GM18907 (cell line): ENCODE measurements around the gene NXPH1.

Experiments used
- ATAC-seq: cut with Tn5 transposase; IDR thresholded peaks from one replicate; pipeline ENCODE4 v1.9.1; 2021; ENCODE audit warnings: mild to moderate bottlenecking, moderate library complexity; ENCODE audit not compliant: unreplicated experiment

NXPH1 gene

DNA sequence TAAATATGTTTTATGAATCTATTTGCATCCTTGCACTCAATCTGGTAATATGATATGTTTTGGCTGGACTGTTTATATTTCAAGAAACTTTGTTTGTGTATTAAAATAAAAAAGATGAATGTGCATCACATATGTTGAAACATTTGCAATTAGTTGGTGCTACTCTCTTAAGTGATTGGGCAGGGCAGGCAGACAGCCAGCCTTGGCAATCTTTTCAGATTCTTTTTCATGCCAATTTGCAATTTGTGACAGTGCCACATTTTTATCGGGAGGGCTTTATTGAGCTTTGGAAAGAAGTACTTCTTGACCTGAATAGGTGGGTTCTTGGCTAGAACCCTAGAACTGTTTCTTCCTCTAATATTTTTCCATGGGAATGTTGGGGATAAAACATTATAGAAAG, 152.2 kb downstream of the NXPH1 start:
- ATAC-seq, result no peak

DNA sequence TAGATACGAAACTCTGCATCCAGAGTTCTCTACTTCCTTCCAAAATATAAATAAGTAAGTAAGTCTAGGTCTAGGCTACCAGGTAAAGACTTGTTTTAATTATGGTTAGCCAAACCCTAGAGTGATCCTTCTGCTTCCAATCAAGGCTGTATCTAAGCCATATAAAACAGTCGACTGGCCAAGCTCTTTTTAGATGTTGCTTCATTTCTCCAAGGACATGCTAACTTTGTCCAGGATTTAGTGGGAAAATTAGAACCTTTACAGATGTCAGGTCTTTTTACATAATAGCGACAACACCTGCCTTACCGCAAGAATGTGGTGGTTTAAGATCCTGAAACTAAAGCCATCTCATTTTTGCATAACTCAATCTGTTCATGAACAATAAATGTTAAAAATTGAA, 156.8 kb downstream of the NXPH1 start:
- ATAC-seq, result no peak

DNA sequence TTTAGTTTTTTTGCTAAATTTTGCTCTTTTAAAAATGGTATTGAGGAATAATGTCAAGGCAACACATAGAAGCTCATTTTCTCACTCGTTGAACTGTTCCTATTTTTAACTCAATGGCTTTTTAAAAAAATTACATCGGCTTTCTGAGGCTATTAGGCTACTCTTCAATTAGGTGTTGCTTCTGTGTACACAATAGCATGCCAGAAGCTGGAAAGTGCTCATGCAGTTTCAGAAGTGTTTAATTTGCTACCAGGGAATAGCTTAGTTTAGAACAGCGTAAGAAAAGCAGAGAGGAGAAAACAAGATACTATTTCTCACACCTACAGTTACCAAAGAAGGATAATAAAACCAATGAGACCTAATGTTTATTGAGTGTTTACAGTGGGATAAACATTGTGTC, 157.4 kb downstream of the NXPH1 start:
- no peak for ATAC-seq

DNA sequence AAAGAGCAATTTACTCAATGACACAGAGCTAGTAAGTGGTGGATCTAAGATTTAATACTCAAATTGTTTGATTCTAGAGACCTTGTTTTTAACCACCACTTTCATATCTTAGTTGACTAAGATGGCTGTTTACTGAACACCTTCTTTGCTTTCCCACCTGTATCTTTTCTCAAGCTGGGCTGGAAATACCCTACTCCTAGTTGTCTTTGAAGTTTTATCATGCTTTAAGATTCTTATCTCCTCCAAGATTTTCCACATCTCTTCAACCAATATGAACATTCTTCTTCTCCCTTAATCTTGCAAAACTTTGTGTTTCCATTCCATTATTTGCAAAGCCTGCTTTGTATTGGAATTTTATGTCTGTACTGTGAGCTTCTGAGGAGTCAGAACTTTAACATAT, 157.9 kb downstream of the NXPH1 start:
- no peak for ATAC-seq

DNA sequence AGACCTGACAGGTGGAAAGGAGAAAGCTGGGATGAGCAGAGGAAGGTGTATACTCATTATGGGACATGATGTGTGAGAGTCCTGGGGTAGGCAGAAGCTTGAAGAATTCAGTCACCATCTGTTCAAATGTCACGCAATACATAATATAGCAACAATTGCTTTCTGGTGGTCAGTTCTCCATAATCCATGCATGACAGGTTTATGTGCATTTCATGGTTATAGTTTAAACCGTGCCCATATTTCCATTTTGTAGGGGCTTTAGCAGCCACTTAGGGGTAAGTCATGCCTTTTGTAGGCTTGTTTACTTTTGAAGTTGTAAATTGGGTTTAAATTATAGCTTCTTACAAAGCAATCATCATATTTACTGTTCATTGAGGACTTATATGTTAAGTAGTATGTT, 158.8 kb downstream of the NXPH1 start:
- no peak for ATAC-seq

DNA sequence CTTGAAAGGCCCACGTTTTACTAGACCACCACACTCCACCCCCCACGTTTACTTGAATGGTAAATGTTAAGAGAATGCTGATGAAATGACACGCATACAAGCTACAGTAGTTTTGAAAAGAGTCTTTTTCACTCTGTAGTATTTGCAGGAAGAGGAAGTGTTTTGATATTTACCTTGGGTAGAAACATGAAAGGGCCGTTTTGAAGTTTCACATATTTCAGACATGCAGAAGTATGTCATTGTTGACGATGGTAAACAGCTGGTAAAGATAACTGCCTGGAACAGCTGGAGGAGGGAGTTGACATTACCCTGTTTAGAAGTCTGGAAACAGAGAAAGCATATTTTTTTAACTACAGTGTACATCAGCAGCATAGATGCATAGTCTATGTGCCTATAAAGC, 160.7 kb downstream of the NXPH1 start:
- ATAC-seq, result no peak

DNA sequence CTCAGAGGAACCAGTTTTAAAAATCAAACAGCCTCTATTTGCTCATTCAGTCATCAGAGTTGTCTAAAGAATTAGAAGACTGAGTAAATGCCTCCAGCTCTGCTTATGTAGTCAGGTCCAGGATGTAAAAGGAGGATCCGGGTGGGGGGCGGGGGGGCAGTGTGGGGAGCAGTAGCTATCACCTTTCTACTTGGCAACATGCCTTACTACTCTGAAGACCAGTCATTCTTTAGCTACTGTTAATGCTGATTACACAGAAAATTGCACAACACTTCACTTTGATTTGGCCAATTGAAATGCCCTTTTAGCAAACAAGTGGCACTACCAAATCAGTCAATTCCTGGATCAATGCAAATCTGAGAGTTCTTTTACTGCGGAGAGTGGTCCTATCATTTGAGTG, 164.2 kb downstream of the NXPH1 start:
- ATAC-seq, result no peak

DNA sequence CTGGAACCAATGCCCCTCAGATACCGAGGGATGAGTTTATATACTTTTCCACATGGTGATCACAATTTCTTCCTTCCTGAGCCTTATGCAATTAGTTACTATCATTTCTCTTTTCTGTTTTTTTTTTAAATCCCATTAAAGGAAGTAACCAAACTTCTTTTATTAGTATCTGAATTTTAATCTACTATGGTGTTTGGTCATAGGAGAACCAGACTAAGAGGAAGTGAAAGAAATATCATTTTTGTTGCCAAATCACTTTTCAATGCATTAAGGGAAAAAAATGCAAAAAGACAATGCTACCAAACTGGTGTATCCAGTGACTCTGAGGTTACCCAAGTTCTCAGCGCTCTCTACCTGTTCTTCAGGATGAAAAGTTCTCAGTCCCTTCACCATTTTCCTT, 167.7 kb downstream of the NXPH1 start:
- ATAC-seq, result no peak

DNA sequence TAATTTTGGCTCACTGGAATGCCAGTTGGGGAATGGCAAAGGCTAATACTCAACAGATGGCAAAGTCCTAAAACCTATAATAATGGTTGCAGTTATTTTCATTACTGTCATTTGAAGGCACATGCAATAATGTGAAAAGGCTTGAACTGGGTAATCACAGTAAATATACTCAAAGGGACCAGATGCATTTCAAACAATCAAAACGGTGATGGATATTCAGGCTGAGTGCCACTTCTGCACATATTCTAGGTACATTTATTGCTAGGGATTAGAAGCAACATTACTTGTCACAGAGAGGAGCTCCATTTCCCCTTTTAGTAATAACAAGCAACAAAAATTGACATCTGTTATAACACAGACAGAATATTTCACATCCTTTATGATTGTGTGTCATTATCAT, 171.8 kb downstream of the NXPH1 start:
- no peak for ATAC-seq

DNA sequence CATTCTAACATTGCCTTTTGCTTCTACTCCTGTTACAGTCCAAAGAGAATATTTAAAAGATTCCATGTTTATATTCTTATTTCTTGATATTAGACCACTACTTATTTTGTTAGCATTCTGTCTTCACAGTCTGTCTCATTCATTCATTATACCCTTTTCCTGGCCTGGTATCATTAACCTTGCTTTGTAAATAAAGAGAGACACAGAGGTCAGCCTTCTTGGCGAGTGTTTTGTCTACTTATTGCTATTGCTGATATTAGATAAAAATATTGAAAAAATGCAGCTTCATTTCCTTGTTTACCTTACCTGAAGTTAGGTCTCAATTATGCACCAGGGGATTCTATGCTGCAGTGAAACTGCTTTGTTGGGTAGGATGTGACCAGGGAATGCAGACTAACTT, 179.2 kb downstream of the NXPH1 start:
- no peak for ATAC-seq

DNA sequence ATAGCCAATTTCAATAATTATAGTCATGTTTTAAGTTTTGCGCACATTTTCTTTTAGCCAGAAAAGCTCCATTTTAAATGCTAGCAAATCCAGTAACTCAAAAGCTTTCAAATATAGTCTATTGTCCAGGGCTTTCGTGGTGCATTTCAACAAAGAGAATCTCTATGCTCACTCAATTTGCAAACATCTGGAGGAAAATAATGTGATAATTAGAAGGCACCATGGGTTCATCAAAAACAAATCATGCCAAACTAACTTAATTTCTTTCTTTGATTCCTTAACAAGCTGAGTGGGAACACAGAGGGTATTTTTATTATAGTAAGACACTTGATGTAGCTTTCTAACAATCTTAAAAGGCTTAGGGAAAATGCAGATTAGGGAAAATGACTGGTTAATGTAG, 179.8 kb downstream of the NXPH1 start:
- no peak for ATAC-seq

DNA sequence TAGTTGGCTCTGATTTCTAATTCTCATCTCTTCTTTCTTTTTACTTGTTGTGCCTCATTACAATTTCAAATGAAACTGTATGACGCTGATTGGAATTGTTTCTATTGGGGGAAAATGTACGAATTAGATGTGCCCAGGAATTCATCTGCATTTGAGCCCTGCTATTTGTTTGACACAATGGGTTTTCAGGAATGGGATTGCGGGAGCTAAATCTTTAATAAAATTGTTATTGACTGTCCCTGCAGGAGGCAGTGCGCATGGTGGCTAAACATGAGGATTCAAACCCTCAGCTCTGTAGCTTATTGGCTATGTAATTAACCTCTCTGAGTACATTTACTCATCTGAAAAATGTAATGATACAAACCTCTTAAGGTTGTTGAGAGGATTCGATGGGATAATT, 181.6 kb downstream of the NXPH1 start:
- ATAC-seq, result no peak

DNA sequence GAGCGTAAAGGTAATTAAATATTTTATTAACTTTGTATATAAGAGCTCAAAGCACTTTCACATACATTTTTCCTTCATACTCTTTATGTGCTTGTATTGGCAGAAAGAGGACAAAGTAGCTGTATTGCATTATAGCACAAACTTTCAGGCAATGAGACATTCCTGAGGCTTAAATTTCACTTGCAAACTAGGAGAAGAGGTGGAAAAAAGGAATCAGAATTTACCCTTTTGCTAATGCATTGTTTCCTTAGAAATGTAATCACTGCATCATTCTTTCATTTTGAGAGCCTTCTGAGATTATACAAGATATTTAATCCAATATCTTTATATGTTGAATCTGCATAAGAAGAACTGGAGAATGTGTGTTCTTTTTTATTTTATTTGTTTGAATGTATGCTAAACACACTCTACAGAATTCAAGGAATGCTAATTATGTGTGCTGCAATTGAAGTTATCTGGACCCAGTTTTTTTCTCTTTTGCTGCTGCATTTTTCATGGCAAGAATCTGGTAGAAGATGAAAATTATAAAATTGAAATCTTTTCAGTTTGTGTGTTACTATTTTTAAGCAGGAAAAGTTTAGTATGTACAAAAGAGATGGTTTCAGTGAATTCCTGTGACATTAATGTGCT, 185.1 kb downstream of the NXPH1 start:
- no peak for ATAC-seq

DNA sequence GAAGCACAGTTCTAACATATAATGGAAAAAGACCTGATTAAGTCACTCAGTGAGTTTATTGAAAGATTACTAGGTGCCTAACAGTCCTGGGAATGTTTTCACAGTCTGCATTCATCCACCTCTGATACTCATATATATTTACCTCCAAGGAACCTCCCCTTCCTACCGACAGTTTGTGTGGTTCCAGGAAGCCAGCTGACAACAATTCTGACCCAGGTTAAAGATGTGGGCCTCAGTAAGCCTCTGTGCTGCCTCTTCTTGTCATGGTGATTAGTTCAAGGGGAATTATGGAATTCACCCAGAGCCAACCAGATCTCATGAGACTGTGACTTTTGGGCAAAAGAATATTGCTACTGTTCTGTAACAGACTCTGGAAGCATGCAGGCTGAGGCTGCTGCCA, 186.8 kb downstream of the NXPH1 start:
- no peak for ATAC-seq

DNA sequence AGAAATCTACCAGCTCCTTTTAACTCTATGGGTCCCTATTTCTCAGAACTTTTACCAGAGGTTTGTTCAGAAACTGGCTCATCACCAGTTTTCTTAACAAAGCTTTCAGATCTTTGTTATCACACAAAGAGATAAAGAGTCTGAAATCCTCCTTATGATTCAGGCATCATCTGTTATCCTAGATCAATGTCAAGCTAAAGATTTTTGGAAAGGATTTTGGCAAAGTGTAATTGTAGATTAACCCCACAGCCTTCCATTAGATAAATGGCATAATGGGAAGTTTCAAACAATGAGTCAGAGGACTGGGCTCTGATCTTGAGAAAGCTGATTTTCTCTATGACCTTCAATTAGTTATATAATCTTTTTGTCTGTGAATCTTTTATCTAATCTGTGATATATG, 192.2 kb downstream of the NXPH1 start:
- ATAC-seq, result no peak

DNA sequence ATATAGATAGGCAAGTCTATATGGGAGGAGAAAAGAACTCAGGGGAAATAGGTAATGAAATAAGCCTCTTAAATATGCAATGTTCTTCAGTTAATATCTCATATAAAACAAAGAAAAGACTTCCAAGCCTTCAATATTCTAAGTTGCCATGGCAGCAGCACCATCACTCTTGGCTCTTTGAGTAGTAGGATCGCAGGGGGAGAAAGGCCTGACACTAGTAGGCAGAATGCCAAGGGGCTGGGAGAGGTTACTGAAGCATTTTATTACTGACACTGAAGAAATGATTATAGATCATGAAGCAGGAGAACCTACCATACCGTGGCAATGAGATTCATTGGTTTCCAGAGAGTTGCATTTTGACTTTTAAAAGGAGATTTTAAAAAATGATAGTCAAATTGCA, 193.9 kb downstream of the NXPH1 start:
- ATAC-seq, result no peak

DNA sequence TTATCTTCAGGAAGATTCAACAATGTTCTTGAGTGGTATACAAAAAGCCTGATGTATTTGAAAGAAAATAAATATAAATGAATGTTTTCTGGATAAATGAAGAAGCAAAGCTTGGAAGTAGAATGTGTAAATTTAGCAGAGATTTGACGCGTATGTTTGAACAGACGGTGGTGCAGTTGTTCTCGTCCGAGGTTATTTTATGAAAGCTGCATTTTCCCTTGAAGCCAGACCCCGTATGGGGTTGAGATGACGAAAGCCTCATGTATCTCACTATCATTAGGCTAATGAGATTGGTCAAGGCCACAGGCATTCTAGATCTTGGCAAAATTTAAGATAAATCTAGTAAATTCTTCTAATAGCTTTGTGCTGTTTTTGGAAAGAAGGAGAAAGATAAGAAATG, 195.2 kb downstream of the NXPH1 start:
- ATAC-seq, result no peak

DNA sequence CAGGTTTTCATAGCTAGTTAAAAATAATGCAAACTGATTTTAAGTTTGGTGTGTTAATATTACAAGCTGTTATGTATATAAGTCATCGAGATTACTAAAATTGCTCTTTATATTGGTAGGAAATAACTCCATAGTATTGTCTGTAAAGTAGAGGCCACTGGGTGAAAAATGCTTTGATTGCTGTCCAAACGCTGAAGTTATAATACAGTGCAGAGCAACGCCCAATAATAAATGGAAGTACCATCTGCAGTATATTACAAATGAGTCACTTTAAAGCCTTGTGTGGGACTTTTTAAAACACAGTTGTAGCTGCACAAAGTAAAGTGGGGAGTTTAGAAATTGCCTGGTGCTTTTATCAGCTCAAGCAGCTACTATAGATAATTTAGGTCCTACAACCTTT, 196.1 kb downstream of the NXPH1 start:
- no peak for ATAC-seq

DNA sequence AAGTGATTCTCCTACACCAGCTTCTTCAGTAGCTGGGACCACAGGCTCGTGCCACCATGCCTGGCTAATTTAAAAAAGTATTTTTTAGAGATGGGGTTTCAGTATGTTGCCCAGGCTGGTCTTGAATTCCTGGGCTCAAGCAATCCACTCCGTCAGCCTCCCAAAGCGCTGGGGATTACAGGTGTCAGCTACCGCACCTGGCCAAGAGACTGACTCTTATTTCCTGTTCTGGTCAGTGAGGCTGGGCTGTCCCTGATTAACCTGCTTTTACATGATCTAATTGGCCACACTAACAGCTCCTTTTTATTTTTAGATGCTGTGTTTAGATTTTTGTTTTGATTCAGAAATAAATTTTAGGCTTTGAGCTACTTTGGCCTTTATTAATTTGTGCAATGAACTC, 203.9 kb downstream of the NXPH1 start:
- no peak for ATAC-seq

DNA sequence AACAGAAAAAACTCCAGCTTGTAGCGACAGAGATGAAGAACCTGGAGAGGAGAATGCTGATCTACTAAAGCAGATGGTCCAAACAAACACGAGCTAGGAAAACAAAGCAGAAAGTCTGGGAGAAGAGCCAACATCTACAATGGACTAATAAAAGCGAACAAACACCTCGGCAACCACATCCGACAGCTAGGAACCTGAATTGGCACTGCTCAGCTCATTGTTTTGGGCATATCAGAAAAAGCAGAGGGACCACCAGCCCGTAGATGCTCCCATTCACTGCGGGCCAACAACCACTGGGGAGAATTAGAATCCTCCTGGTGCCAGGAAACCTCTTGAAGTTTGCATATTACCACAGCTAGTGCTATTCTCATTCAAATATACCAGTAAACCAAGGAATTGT, 204.7 kb downstream of the NXPH1 start:
- no peak for ATAC-seq

DNA sequence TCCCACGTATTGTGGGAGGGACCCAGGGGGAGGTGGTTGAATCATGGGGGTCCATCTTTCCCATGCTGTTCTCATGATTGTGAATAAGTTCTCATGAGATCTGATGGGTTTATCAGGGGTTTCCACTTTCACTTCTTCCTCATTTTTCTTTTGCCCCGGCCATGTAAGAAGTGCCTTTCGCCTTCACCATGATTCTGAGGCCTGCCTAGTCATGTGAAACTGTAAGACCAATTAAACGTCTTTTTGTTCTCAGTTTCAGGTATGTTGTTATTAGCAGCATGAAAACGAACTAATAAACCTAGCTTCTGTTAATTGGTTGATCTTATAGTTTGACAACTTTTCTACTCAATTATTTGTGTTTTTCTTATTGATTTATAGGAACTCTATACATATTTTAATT, 206.3 kb downstream of the NXPH1 start:
- no peak for ATAC-seq

DNA sequence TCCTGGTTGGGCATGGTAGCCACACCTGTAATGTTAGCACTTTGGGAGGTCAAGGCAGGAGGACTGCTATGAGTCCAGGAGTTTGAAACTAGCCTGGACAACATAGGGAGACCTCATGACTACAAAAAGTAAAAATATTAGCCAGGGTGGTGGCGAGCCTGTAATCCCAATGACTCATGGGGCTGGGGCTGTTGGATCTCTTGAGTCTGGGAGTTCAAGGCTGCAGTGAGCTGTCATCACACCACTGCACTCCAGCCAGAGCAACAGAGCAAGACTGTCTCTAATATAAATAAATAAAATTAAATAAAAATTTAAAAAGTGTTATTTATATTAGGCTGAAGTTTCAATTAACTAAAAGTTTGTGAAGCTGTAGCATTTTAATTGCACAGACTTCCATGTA, 207.3 kb downstream of the NXPH1 start:
- ATAC-seq, result no peak

DNA sequence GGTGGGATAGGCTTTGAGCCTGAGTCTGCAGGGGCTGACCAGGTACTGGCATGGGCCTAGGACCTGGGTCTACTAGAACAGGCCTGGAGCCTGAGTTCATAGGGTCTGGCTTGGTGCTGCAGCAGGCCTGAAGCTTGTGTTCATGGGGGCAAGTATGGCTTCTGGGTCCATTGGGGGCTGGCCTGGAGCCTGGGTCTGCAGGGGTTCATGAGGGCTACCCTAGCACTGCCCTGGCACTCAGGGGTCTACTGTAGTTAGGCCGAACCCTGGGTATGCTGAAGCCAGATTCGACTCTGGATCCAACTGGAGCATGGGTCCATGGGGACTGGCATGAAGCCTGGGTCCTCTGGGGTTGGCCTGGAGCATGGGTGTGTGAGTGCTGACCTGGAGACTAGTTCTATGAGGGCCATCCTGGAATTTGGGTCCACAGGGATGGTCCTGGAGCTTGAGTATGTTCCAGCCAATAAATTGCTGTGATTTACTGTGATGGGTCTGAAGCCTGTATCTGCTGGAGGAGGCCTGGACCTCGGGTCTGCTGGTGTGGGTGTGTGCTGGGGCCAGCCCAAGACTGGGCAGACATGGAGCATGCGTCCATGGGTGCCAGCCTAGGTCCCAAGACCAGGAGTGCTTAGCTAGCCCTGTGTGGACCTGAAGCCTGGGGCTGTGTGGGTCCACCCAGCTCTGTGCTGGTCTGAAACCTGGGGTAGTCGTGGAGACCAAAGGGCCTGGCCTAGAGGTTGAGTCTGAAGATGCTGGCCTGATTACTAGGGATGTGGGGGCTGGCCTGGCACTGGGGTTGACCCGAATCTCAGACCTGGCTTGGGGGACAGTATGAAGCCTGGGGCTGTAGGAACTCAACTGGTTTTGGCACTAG, 235.5 kb downstream of the NXPH1 start:
- no peak for ATAC-seq
